B cell (primary cell): ENCODE results near the gene ARHGAP15. TPM values are rescaled to one million over a fixed set of nuclear protein-coding genes. Genes with fewer than 3 reads are reported as not detected.

ENCODE experiments used
- ATAC-seq: fragments of 200-7000 bp; cut with Tn5 transposase; one replicate; pipeline ENCODE4 v1.10.0; 2021; ENCODE audit warnings: low read depth, mild to moderate bottlenecking, moderate number of reproducible peaks, moderate library complexity
- CTCF ChIA-PET: fragments of 350-600 bp; sonication (Branson Sonifier 250); formaldehyde crosslinking; loops from one replicate; lab custom pipeline; 2021; ENCODE audit warnings: antibody characterized with exemption, inconsistent platforms; lab: Charles Lee
- POLR2A ChIA-PET: fragments of 350-600 bp; sonication (Branson Sonifier 250); formaldehyde crosslinking; loops from one replicate; lab custom pipeline; 2021; ENCODE audit warnings: antibody characterized with exemption; lab: Charles Lee
- DNase-seq: peaks from one replicate; pipeline ENCODE4 v3.0.0; 2013
- H2AFZ ChIP-seq: 2 replicates; pipeline ENCODE4 v1.6.1; 2012; ENCODE audit warnings: mild to moderate bottlenecking, low read depth, low read length; ENCODE audit not compliant: insufficient read depth, poor library complexity, severe bottlenecking
- H3K27ac ChIP-seq, 2 donors: 1 replicate in 1 of 2; 2 replicates in 1 of 2; pipeline ENCODE4 v1.5.1; 2012 to 2013; ENCODE audit warnings: low read length in 2 of 2, mild to moderate bottlenecking in 2 of 2, moderate library complexity in 1 of 2
- H3K27me3 ChIP-seq, 4 experiments: fragments of 200-600 bp in 1 of 4; sonication (generic) in 1 of 4; replicated peaks in 1 of 4; 1 replicate in 2 of 4; 2 replicates in 2 of 4; pipeline versions ENCODE4 v1.6.1 to v1.7.0; 2013 to 2016; ENCODE audit warnings: low read length in 3 of 4, mild to moderate bottlenecking in 2 of 4, mixed read lengths in 1 of 4, moderate library complexity in 1 of 4; ENCODE audit not compliant: insufficient read depth in 4 of 4, control insufficient read depth in 3 of 4; ENCODE audit errors: control extremely low read depth in 1 of 4
- H3K36me3 ChIP-seq, 2 experiments: replicated peaks in 1 of 2; 1 replicate in 1 of 2; 2 replicates in 1 of 2; pipeline versions ENCODE4 v1.6.1 to v1.7.1; 2013; ENCODE audit warnings: low read length in 1 of 2; ENCODE audit not compliant: insufficient read depth in 2 of 2, control insufficient read depth in 1 of 2; ENCODE audit errors: control extremely low read depth in 1 of 2, extremely low read depth in 1 of 2
- H3K4me1 ChIP-seq, 2 donors: fragments of 200-600 bp in 1 of 2; sonication (generic) in 1 of 2; 1 replicate in 1 of 2; 2 replicates in 1 of 2; pipeline versions ENCODE4 v1.5.1 to v1.6.1; 2013 to 2017; ENCODE audit warnings: low read length in 2 of 2; ENCODE audit not compliant: control insufficient read depth in 2 of 2, insufficient read depth in 2 of 2
- H3K4me2 ChIP-seq: replicated peaks from 2 replicates; pipeline ENCODE3; 2012; ENCODE audit warnings: mild to moderate bottlenecking, low read depth, low read length; ENCODE audit not compliant: poor library complexity, severe bottlenecking
- H3K4me3 ChIP-seq, 5 experiments: fragments of 200-600 bp in 1 of 5; sonication (generic) in 1 of 5; 1 replicate in 3 of 5; 2 replicates in 2 of 5; pipeline versions ENCODE4 v1.5.1 to v1.7.0; 2011 to 2016; ENCODE audit warnings: low read length in 4 of 5, mild to moderate bottlenecking in 4 of 5, low read depth in 2 of 5, control low read depth in 1 of 5, moderate library complexity in 1 of 5; ENCODE audit not compliant: insufficient read depth in 1 of 5; ENCODE audit errors: control extremely low read depth in 1 of 5, extremely low read depth in 1 of 5
- H3K79me2 ChIP-seq: fragments of 200-600 bp; sonication (generic); one replicate; pipeline ENCODE4 v1.6.0; 2016; ENCODE audit warnings: low read length; ENCODE audit not compliant: control insufficient read depth, insufficient read depth
- H3K9ac ChIP-seq: fragments of 200-600 bp; sonication (generic); 2 replicates; pipeline ENCODE4 v1.6.1; 2017; ENCODE audit warnings: mild to moderate bottlenecking, low read length, moderate library complexity
- H3K9me3 ChIP-seq, 3 donors: one replicate each; pipeline versions ENCODE4 v1.6.1 to v1.7.1; 2013; ENCODE audit warnings: low read length in 2 of 3; ENCODE audit not compliant: control insufficient read depth in 2 of 3, insufficient read depth in 1 of 3; ENCODE audit errors: control extremely low read depth in 1 of 3
- H4K20me1 ChIP-seq: 2 replicates; pipeline ENCODE4 v1.6.0; 2012; ENCODE audit warnings: mild to moderate bottlenecking, low read length; ENCODE audit not compliant: insufficient read depth, control insufficient read depth, poor library complexity, severe bottlenecking
- H3K27ac Mint-ChIP-seq: one replicate; pipeline ENCODE4 v1.8.0; 2021; ENCODE audit warnings: mixed read lengths
- H3K27me3 Mint-ChIP-seq: one replicate; pipeline ENCODE4 v1.8.0; 2021; ENCODE audit warnings: mixed read lengths
- H3K4me1 Mint-ChIP-seq: one replicate; pipeline ENCODE4 v1.8.0; 2021; ENCODE audit warnings: mixed read lengths
- H3K4me3 Mint-ChIP-seq: one replicate; pipeline ENCODE4 v1.8.0; 2021; ENCODE audit warnings: mixed read lengths
- H3K9me3 Mint-ChIP-seq: one replicate; pipeline ENCODE4 v1.8.0; 2022; ENCODE audit warnings: mixed read lengths; ENCODE audit not compliant: insufficient read depth
- EZH2 ChIP-seq: IDR thresholded peaks from 2 replicates; pipeline ENCODE4 v1.6.1; 2012; ENCODE audit warnings: borderline replicate concordance, low read depth, mild to moderate bottlenecking, moderate library complexity, low read length; ENCODE audit not compliant: insufficient read depth, poor library complexity, severe bottlenecking
- WGBS: methylation state at CpG from one replicate; pipeline ENCODE4 v1.1.5; 2013; ENCODE audit warnings: missing lambda C conversion rate; ENCODE audit not compliant: insufficient coverage; 5-methylcytosine and 5-hydroxymethylcytosine counted together
- intact Hi-C: fragments of 100-400 bp; cut with micrococcal nuclease; formaldehyde crosslinking; loops from one replicate; pipeline ENCODE4 v1.10.0; 2022
- polyA plus RNA-seq: library from polyadenylated mRNA; depleted of rRNA; stranded (reverse); fragments of >200 nt; gene quantifications from 2 replicates; pipeline ENCODE4 v1.2.3, GENCODE V29; 2012
- total RNA-seq, 2 donors: library from RNA; stranded (reverse); fragments of 120-200 nt in 1 of 2; gene quantifications; 1 replicate in 1 of 2; 2 replicates in 1 of 2; pipeline versions ENCODE4 v1.2.3 to v1.2.4, GENCODE V29; 2013 to 2022
- TF ChIP-seq, protein P1 (sequence below): fragments of 200-600 bp; IDR thresholded peaks from one replicate; pipeline ENCODE4 v1.8.0; 2022; ENCODE audit warnings: antibody characterized with exemption, mild to moderate bottlenecking

Gene ARHGAP15
- total and polyA plus RNA-seq, 2 donors (not counting 1 experiment from before 2014, with no cell fraction given) = 58.6 to 187 TPM

DNA sequence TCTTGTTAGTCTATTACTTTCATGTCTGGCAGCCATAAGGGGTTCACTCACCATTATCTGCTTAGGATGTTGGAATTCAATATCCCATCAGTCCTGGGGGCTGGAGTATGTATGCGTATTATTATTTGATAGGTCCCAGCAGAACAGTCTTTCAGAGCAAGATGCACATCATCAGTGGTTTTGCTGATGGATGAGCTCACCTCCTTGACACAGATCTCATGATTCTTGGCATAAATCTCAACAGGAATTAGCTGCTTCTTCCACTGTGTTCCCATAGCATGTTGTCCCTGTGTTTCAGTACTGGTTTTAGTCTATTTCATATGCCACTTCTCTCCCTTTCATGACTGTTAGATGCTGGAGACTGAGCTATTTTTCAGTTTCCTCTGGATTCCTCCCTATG, 442.5 kb downstream of the ARHGAP15 start:
- ATAC-seq (no peak), DNase-seq (no peak)
- no peaks in the 10 kb centered on the region for H3K27me3 ChIP-seq
- H3K4me3 Mint-ChIP-seq = no peak overlapping the region
- no peak overlapping the region for H3K4me2 ChIP-seq
- H4K20me1 ChIP-seq = no peaks in the 10 kb centered on the region
- H3K9ac ChIP-seq = no peak overlapping the region
- CTCF ChIA-PET = no interaction called here
- H3K27ac Mint-ChIP-seq = no peak overlapping the region
- peaks cover 0 to 4% (median 1%) of the 10 kb centered on the region in 3 donors for H3K9me3 ChIP-seq
- POLR2A ChIA-PET = no interaction called here
- H3K9me3 Mint-ChIP-seq = no peaks in the 10 kb centered on the region
- H3K4me1 Mint-ChIP-seq = no peaks in the 10 kb centered on the region
- no peaks in the 10 kb centered on the region for H3K27me3 Mint-ChIP-seq
- no peak overlapping the region for H2AFZ ChIP-seq
- no peak overlapping the region for H3K4me3 ChIP-seq
- TF ChIP-seq EZH2 = no peak
- TF ChIP-seq, protein P1, sequence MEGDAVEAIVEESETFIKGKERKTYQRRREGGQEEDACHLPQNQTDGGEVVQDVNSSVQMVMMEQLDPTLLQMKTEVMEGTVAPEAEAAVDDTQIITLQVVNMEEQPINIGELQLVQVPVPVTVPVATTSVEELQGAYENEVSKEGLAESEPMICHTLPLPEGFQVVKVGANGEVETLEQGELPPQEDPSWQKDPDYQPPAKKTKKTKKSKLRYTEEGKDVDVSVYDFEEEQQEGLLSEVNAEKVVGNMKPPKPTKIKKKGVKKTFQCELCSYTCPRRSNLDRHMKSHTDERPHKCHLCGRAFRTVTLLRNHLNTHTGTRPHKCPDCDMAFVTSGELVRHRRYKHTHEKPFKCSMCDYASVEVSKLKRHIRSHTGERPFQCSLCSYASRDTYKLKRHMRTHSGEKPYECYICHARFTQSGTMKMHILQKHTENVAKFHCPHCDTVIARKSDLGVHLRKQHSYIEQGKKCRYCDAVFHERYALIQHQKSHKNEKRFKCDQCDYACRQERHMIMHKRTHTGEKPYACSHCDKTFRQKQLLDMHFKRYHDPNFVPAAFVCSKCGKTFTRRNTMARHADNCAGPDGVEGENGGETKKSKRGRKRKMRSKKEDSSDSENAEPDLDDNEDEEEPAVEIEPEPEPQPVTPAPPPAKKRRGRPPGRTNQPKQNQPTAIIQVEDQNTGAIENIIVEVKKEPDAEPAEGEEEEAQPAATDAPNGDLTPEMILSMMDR = no peak
- 100% methylated on average over 1 of the region's 1 CpG for WGBS
- H3K27ac ChIP-seq = no peak overlapping the region
- H3K79me2 ChIP-seq = no peaks in the 10 kb centered on the region
- intact Hi-C loops = no loop called here
- H3K36me3 ChIP-seq = peaks cover 6 to 32% of the 10 kb centered on the region in 2 experiments
- no peaks in the 10 kb centered on the region for H3K4me1 ChIP-seq

DNA sequence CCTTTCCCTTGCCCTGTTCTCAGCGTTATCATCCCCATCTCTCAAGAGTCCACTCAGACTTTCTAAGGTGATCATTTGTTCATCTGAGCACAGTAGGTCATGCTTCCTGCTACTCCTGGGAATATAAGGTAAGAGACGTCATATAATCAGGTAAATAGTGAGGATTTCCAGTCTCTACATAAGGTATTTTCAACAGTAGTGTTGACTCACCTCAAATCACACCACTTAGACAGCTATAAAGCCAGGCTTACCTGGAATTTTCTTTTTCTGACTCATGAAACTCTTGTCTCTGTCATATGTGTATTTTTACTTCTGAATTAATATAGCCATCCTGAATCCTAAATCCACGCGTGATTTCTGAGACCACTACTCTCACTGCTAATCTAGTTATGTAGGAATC, 443.2 kb downstream of the ARHGAP15 start:
- TF ChIP-seq, protein P1 = no peak
- no peak for TF ChIP-seq EZH2
- Mint-ChIP-seq H3K4me3 (no peak overlapping the region), H3K27ac (no peak overlapping the region), H3K27me3 (no peaks in the 10 kb centered on the region), H3K4me1 (no peaks in the 10 kb centered on the region), H3K9me3 (no peaks in the 10 kb centered on the region)
- Histone ChIP-seq H2AFZ (no peak overlapping the region), H3K79me2 (no peaks in the 10 kb centered on the region), H3K27me3 (no peaks in the 10 kb centered on the region), H3K27ac (no peak overlapping the region), H3K4me1 (no peaks in the 10 kb centered on the region), H3K9ac (no peak overlapping the region), H4K20me1 (no peaks in the 10 kb centered on the region), H3K36me3 (peaks cover 4 to 27% of the 10 kb centered on the region in 2 experiments), H3K9me3 (peaks cover 0 to 2% (median under 1%) of the 10 kb centered on the region in 3 donors), H3K4me2 (no peak overlapping the region), H3K4me3 (no peak overlapping the region)
- intact Hi-C loops = no loop called here
- CTCF ChIA-PET = no interaction called here
- no CpG with 5 or more reads among the region's 4 CpGs for WGBS
- DNase-seq (no peak), ATAC-seq (no peak)
- POLR2A ChIA-PET = no interaction called here
